Retinal pigment epithelial cell (primary cell): ENCODE results near the gene DDO.
"Not testable (repeated sequence)": the region's sequence is repeated elsewhere in the genome, so short reads cannot be mapped to it uniquely, and the experiment has no call there.

Experiments
- DNase-seq: peaks from one replicate; pipeline ENCODE4 v3.0.0-alpha.2; 2010; ENCODE audit warnings: low read depth
- H3K4me3 ChIP-seq: 2 replicates; pipeline ENCODE4 v1.5.1; 2011; ENCODE audit warnings: mild to moderate bottlenecking, low read length, control low read depth, moderate library complexity
- CTCF ChIP-seq: conservative IDR thresholded peaks from 2 replicates; pipeline ENCODE4 v1.5.1; 2011; ENCODE audit warnings: low read depth, low read length, control low read depth, inconsistent platforms

Gene DDO

GRCh38 chr6:110355022-110355421 lies 60.4 kb downstream of the DDO start:
- DNase-seq: no peak
- TF ChIP-seq CTCF: no peak
- H3K4me3 ChIP-seq: no peak overlapping the region

- H3K4me3 ChIP-seq: no peak overlapping the region
- TF ChIP-seq CTCF: no peak
- DNase-seq: no peak
Measured at GRCh38 chr6:110354153-110354552, 61.2 kb downstream of the DDO start.

GRCh38 chr6:110353457-110354001 lies 61.8 kb downstream of the DDO start:
- no peak overlapping the region for H3K4me3 ChIP-seq
- DNase-seq: no peak
- no peak for TF ChIP-seq CTCF

GRCh38 chr6:110352563-110353262 lies 62.7 kb downstream of the DDO start:
- DNase-seq: no peak
- no peak for TF ChIP-seq CTCF
- no peak overlapping the region for H3K4me3 ChIP-seq

- no peak for TF ChIP-seq CTCF
- no peak overlapping the region for H3K4me3 ChIP-seq
- no peak for DNase-seq
Measured at GRCh38 chr6:110351986-110352385, 63.4 kb downstream of the DDO start.

GRCh38 chr6:110351546-110351945 lies 63.8 kb downstream of the DDO start:
- no peak for TF ChIP-seq CTCF
- DNase-seq: no peak
- no peak overlapping the region for H3K4me3 ChIP-seq

- DNase-seq, H3K4me3 ChIP-seq: not testable (repeated sequence)
Measured at GRCh38 chr6:110350593-110350992, 64.8 kb downstream of the DDO start.
